ENCODE results near the gene AEBP1. TPM values are rescaled to one million over a fixed set of nuclear protein-coding genes. Genes with fewer than 3 reads are reported as not detected.
A peak's percentile ranks its signal among the peaks of the same experiment; 100 is the strongest.

Gene AEBP1
- total and polyA plus RNA-seq, 2 of the 4 experiments (the other 2 are of a cell fraction), result 1.1 to 5.7 TPM

- Histone ChIP-seq H2AFZ (replicated peaks; ENCODE audit: low read length, poor library complexity) (peak overlapping the region; percentile 70), H3K9ac (ENCODE audit: low read depth, low read length) (no peak overlapping the region)
- no peak for ATAC-seq (ENCODE audit: low read depth)
Observed at GRCh38 chr7:44102846-44103565, 1.1 kb upstream of the AEBP1 start.

More at GRCh38 chr7:44102846-44103565, 1.1 kb upstream of the AEBP1 start:
- Histone ChIP-seq H4K5ac (ENCODE audit: low read depth, low read length) (no peak overlapping the region), H3K4me3 (ENCODE audit: insufficient read depth, low read depth, low read length) (no peak overlapping the region), H4K91ac (ENCODE audit: insufficient read depth, low read depth, low read length) (no peak overlapping the region), H2BK5ac (ENCODE audit: low read depth, low read length, poor library complexity, severe bottlenecking) (no peak overlapping the region), H3K36me3 (ENCODE audit: control insufficient read depth, insufficient read depth, low read length) (no peaks in the 10 kb centered on the region), H3K4me2 (ENCODE audit: low read depth, low read length) (no peak overlapping the region), H2AK9ac (replicated peaks; ENCODE audit: low read depth, low read length, poor library complexity) (peak overlapping the region; percentile 33), H3K18ac (ENCODE audit: low read depth, low read length) (no peak overlapping the region), H3K56ac (ENCODE audit: extremely low read depth, insufficient read depth, low read length) (no peak overlapping the region), H4K8ac (ENCODE audit: low read depth in 2 of 2, low read length in 2 of 2) (no peak overlapping the region), H3K27ac (ENCODE audit: insufficient read depth, low read length) (no peak overlapping the region), H2BK15ac (ENCODE audit: low read depth, low read length) (no peak overlapping the region), H3K23ac (ENCODE audit: low read depth, low read length) (no peak overlapping the region), H2BK20ac (ENCODE audit: low read depth, low read length) (no peak overlapping the region; the same call in 1 of the 2 replicates), H3K4ac (ENCODE audit: low read depth, low read length) (peak overlapping the region; percentile 79), H3K27me3 (ENCODE audit: control insufficient read depth, insufficient read depth, low read length) (no peaks in the 10 kb centered on the region), H2BK120ac (ENCODE audit: low read depth, low read length) (peak overlapping the region; percentile 67), H3K79me1 (ENCODE audit: low read depth in 1 of 2, low read length in 2 of 2) (no peaks in the 10 kb centered on the region; a peak in 1 of 4 replicates), H3K9me1 (ENCODE audit: insufficient read depth, low read length) (peaks cover 25% of the 10 kb centered on the region), H4K20me1 (ENCODE audit: insufficient read depth, low read length) (no peaks in the 10 kb centered on the region), H3K4me1 (ENCODE audit: control insufficient read depth, insufficient read depth, low read length) (peaks cover 36% of the 10 kb centered on the region), H2AK5ac (ENCODE audit: low read depth, low read length) (peak overlapping the region; percentile 56), H3K14ac (replicated peaks; ENCODE audit: low read depth, low read length) (peak overlapping the region; percentile 63; the same call in 1 of the 2 replicates), H3K9me3 (ENCODE audit: control insufficient read depth, insufficient read depth, low read length) (no peaks in the 10 kb centered on the region)
- dilution Hi-C loops (cut with HindIII; ENCODE audit: low sequenced_read_pairs, unreplicated experiment) (no loop called here), in situ Hi-C loops (cut with MboI; ENCODE audit: low sequenced_read_pairs) (no loop called here), intact Hi-C loops (cut with micrococcal nuclease) (no loop called here)
- ChIA-PET POLR2A (ENCODE audit: unreplicated experiment) (interaction anchor here (1.0 kb wide), 1 partner anchor 14 kb away, joined by 3 read pairs; no protein-coding TSS in a partner anchor), CTCF (no interaction called here)
- TF ChIP-seq SMC3 (IDR thresholded peaks at IDR 0.05; ENCODE audit: low read depth, low read length) (no peak), RCOR1 (IDR thresholded peaks at IDR 0.05; ENCODE audit: insufficient replicate concordance, low read length) (no peak), FOS (IDR thresholded peaks at IDR 0.05; ENCODE audit: low read depth, low read length) (no peak), MXI1 (IDR thresholded peaks at IDR 0.05; ENCODE audit: borderline replicate concordance, low read depth, low read length) (no peak), CTCF (conservative IDR thresholded peaks at IDR 0.05; ENCODE audit: low read depth, low read length) (no peak), RAD21 (IDR thresholded peaks at IDR 0.05; ENCODE audit: low read length) (no peak), RFX5 (IDR thresholded peaks at IDR 0.05; ENCODE audit: low read depth, low read length) (no peak), NFE2L2 (IDR thresholded peaks at IDR 0.05; ENCODE audit: low read depth, low read length) (no peak)
- DNase-seq, result no peak
- 88% methylated on average over 4 of the region's 8 CpGs; no CpG with 5 or more reads in 1 of the 2 experiments for WGBS, 2 experiments (ENCODE audit: extremely low coverage in 2 of 2, insufficient read length in 1 of 2)
- BruUV-seq (replicated peaks), result no TSS peak
